PC-3 (cell line): ENCODE measurements around the gene DNM1L. TPM values are rescaled to one million over a fixed set of nuclear protein-coding genes. Genes with fewer than 3 reads are reported as not detected.

Experiments
- ATAC-seq: fragments of 200-7000 bp; cut with Tn5 transposase; 2 replicates; pipeline ENCODE4 v1.9.1; 2020; ENCODE audit warnings: mild to moderate bottlenecking, moderate library complexity
- BruUV-seq: library from RNA; stranded (reverse); fragments of 400-500 nt; replicated peaks from 2 replicates; lab custom pipeline; 2021; lab: Mats Ljungman, UMichigan
- CTCF ChIA-PET: fragments of 300-600 bp; sonication (Branson Sonifier 250); formaldehyde crosslinking; loops from one replicate; lab custom pipeline; 2022; ENCODE audit warnings: antibody characterized with exemption; lab: Charles Lee
- POLR2A ChIA-PET: fragments of 300-600 bp; sonication (Branson Sonifier 250); formaldehyde crosslinking; loops from one replicate; lab custom pipeline; 2022; ENCODE audit warnings: antibody characterized with exemption; ENCODE audit not compliant: unreplicated experiment; lab: Charles Lee
- DNase-seq: peaks from one replicate; pipeline ENCODE4 v3.0.0-alpha.2; 2015
- H2AFZ ChIP-seq: fragments of 300-600 bp; sonication (generic); 2 replicates; pipeline ENCODE4 v1.6.0; 2016; ENCODE audit warnings: antibody characterized with exemption, low read length
- H3F3A ChIP-seq: fragments of 300-600 bp; sonication (generic); one replicate; pipeline ENCODE4 v1.6.0; 2017; ENCODE audit warnings: antibody characterized with exemption, low read length, control low read depth, mild to moderate bottlenecking; ENCODE audit not compliant: unreplicated experiment
- H3K27ac ChIP-seq: fragments of 300-600 bp; sonication (generic); 2 replicates; pipeline ENCODE4 v1.5.1; 2016; ENCODE audit warnings: mild to moderate bottlenecking, low read length
- H3K27me3 ChIP-seq: fragments of 300-600 bp; sonication (generic); 2 replicates; pipeline ENCODE4 v1.6.1; 2016; ENCODE audit warnings: low read length, mixed read lengths
- H3K36me3 ChIP-seq: fragments of 300-600 bp; sonication (generic); 2 replicates; pipeline ENCODE4 v1.6.1; 2016; ENCODE audit warnings: low read depth, mixed run types, low read length, mixed read lengths
- H3K4me1 ChIP-seq: fragments of 300-600 bp; sonication (generic); 2 replicates; pipeline ENCODE4 v1.5.1; 2016; ENCODE audit warnings: low read length; ENCODE audit not compliant: insufficient read depth
- H3K4me2 ChIP-seq: fragments of 300-600 bp; sonication (generic); 2 replicates; pipeline ENCODE4 v1.6.0; 2016; ENCODE audit warnings: low read length
- H3K4me3 ChIP-seq: fragments of 300-600 bp; sonication (generic); 2 replicates; pipeline ENCODE4 v1.5.1; 2016; ENCODE audit warnings: mild to moderate bottlenecking, low read length, mixed read lengths
- H3K79me2 ChIP-seq: fragments of 300-600 bp; sonication (generic); 2 replicates; pipeline ENCODE4 v1.6.1; 2017; ENCODE audit warnings: low read length, mixed read lengths
- H3K9ac ChIP-seq: fragments of 300-600 bp; sonication (generic); 2 replicates; pipeline ENCODE4 v1.6.0; 2016; ENCODE audit warnings: mild to moderate bottlenecking, low read length
- H3K9me2 ChIP-seq: fragments of 300-600 bp; sonication (generic); replicated peaks from 2 replicates; pipeline ENCODE4 v1.6.1; 2016; ENCODE audit warnings: mixed run types, low read length, mixed read lengths
- H3K9me3 ChIP-seq: fragments of 300-600 bp; sonication (generic); 2 replicates; pipeline ENCODE4 v1.6.1; 2016; ENCODE audit warnings: low read length, mixed read lengths
- H4K20me1 ChIP-seq: fragments of 300-600 bp; sonication (generic); 2 replicates; pipeline ENCODE4 v1.6.1; 2016; ENCODE audit warnings: low read length, mixed read lengths
- EZH2 ChIP-seq: fragments of 300-600 bp; sonication (generic); IDR thresholded peaks from one replicate; pipeline ENCODE4 v1.6.1; 2017; ENCODE audit warnings: antibody characterized with exemption, mild to moderate bottlenecking, low read length; ENCODE audit not compliant: unreplicated experiment
- EZH2phosphoT487 ChIP-seq: fragments of 300-600 bp; sonication (generic); IDR thresholded peaks from 2 replicates; pipeline ENCODE4 v1.6.1; 2018; ENCODE audit warnings: mild to moderate bottlenecking, antibody characterized with exemption, low read length, borderline replicate concordance
- intact Hi-C: fragments of 100-400 bp; cut with micrococcal nuclease; formaldehyde crosslinking; loops from 2 replicates; pipeline ENCODE4 v1.9.0; 2023
- total RNA-seq: library from RNA; depleted of rRNA; stranded (reverse); fragments of >200 nt; gene quantifications from 2 replicates; pipeline ENCODE4 v1.2.3, GENCODE V29; 2014
- TF ChIP-seq, protein P1 (sequence below): fragments of 300-600 bp; sonication (generic); conservative IDR thresholded peaks from 2 replicates; pipeline ENCODE4 v1.5.1; 2017; ENCODE audit warnings: antibody characterized with exemption, low read depth, mild to moderate bottlenecking, low read length

DNM1L gene
- total RNA-seq, 1 experiment from 2014 or later = 38.7 TPM

DNA sequence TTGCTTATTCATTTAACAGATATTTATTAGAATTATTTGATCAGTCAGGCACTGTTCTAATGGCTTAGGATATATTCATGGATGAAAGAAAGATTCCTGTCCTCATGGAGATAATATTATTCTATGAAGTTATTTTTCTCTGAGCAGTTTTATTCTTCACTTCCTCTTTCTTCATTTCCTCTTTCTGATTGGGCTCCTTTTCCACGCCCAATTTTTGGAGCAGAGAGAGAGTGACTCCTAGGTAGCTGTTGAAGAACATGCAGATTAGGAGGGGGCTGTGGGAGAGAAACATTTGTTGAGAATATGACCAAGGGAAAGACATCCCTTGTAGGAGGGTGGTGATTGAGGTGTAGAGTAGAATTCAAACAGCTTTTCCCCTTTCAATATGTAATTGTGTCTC is 82.6 kb downstream of the DNM1L start:
- Histone ChIP-seq H3K36me3 (no peaks in the 10 kb centered on the region), H3F3A (no peaks in the 10 kb centered on the region), H3K27me3 (no peaks in the 10 kb centered on the region), H3K4me3 (no peak overlapping the region), H4K20me1 (no peaks in the 10 kb centered on the region), H3K27ac (no peak overlapping the region), H3K9me2 (no peaks in the 10 kb centered on the region), H3K9me3 (no peaks in the 10 kb centered on the region), H3K79me2 (no peaks in the 10 kb centered on the region), H3K4me2 (no peak overlapping the region), H3K9ac (no peak overlapping the region), H2AFZ (no peak overlapping the region), H3K4me1 (peaks cover 9% of the 10 kb centered on the region)
- DNase-seq (no peak), ATAC-seq (no peak)
- TF ChIP-seq, protein P1, sequence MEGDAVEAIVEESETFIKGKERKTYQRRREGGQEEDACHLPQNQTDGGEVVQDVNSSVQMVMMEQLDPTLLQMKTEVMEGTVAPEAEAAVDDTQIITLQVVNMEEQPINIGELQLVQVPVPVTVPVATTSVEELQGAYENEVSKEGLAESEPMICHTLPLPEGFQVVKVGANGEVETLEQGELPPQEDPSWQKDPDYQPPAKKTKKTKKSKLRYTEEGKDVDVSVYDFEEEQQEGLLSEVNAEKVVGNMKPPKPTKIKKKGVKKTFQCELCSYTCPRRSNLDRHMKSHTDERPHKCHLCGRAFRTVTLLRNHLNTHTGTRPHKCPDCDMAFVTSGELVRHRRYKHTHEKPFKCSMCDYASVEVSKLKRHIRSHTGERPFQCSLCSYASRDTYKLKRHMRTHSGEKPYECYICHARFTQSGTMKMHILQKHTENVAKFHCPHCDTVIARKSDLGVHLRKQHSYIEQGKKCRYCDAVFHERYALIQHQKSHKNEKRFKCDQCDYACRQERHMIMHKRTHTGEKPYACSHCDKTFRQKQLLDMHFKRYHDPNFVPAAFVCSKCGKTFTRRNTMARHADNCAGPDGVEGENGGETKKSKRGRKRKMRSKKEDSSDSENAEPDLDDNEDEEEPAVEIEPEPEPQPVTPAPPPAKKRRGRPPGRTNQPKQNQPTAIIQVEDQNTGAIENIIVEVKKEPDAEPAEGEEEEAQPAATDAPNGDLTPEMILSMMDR = no peak
- no peak for TF ChIP-seq EZH2phosphoT487
- no peak for TF ChIP-seq EZH2
- intact Hi-C loops = no loop called here
- CTCF ChIA-PET = no interaction called here
- POLR2A ChIA-PET = no interaction called here
- BruUV-seq = no TSS peak

DNA sequence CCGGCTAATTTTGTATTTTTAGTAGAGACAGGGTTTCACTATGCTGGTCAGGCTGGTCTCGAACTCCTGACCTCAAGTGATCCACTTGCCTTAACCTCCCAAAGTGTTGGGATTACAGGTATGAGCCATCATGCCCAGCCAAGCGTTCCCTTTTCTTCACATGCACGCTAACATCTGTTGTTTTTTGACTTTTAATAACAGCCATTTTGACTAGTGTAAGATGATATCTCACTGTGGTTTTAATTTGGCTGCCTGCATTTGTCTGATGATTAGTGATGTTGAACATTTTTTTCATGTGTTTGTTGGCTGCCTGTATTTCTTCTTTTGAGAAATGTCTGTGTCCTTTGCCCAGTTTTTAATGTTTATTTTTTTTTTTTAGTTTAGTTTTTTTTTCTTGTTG is 86.8 kb downstream of the DNM1L start:
- Histone ChIP-seq H3K9ac (no peak overlapping the region), H3K4me1 (no peaks in the 10 kb centered on the region), H3K9me3 (no peaks in the 10 kb centered on the region), H2AFZ (no peak overlapping the region), H3K27me3 (no peaks in the 10 kb centered on the region), H4K20me1 (no peaks in the 10 kb centered on the region), H3K79me2 (no peaks in the 10 kb centered on the region), H3K9me2 (no peaks in the 10 kb centered on the region), H3F3A (no peaks in the 10 kb centered on the region), H3K4me2 (no peak overlapping the region), H3K4me3 (no peak overlapping the region), H3K36me3 (no peaks in the 10 kb centered on the region), H3K27ac (no peak overlapping the region)
- no TSS peak for BruUV-seq
- ChIA-PET CTCF (no interaction called here), POLR2A (no interaction called here)
- DNase-seq (no peak), ATAC-seq (no peak)
- TF ChIP-seq EZH2 = no peak
- TF ChIP-seq, protein P1 = no peak
- intact Hi-C loops = no loop called here

DNA sequence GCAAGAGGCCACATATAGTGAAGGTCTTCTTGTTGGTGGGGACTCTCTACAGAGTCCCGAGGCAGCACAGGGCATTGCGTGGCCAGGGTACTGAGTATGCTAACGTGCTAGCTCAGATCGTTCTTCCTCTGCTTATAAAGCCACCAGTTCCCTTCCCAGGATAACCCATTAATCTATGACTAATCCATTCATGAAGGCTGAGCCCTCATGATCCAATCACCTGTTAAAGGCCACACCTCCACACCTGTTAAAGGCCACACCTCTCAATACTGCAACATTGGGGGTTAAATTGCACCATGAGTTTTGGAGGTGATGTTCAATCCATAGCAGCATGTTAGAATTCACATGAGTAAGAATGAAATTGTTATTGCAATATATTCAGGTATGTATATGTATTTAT is 89.4 kb downstream of the DNM1L start:
- no TSS peak for BruUV-seq
- ChIA-PET POLR2A (no interaction called here), CTCF (no interaction called here)
- H3K4me2 ChIP-seq = no peak overlapping the region
- no peak overlapping the region for H3K4me3 ChIP-seq
- TF ChIP-seq, protein P1 = no peak
- TF ChIP-seq EZH2phosphoT487 (no peak), EZH2 (no peak)
- no peaks in the 10 kb centered on the region for H3K27me3 ChIP-seq
- no peaks in the 10 kb centered on the region for H3F3A ChIP-seq
- intact Hi-C loops = no loop called here
- H2AFZ ChIP-seq = no peak overlapping the region
- no peaks in the 10 kb centered on the region for H3K9me3 ChIP-seq
- H4K20me1 ChIP-seq = no peaks in the 10 kb centered on the region
- ATAC-seq = no peak
- H3K9me2 ChIP-seq = no peaks in the 10 kb centered on the region
- no peaks in the 10 kb centered on the region for H3K4me1 ChIP-seq
- H3K9ac ChIP-seq = no peak overlapping the region
- no peaks in the 10 kb centered on the region for H3K36me3 ChIP-seq
- no peak for DNase-seq
- H3K79me2 ChIP-seq = no peaks in the 10 kb centered on the region
- no peak overlapping the region for H3K27ac ChIP-seq
